Colonic mucosa (tissue), 4 donors: ENCODE data around the gene LGR5. TPM values are rescaled to one million over a fixed set of nuclear protein-coding genes. Genes with fewer than 3 reads are reported as not detected.
"Not testable (repeated sequence)": the region's sequence is repeated elsewhere in the genome, so short reads cannot be mapped to it uniquely, and the experiment has no call there.

ENCODE experiments used
- DNase-seq: peaks from one replicate; pipeline ENCODE4 v3.0.0-alpha.2; 2020
- H3K27ac ChIP-seq: fragments of 200-600 bp; one replicate; pipeline ENCODE4 v1.8.0; 2021
- H3K27me3 ChIP-seq: fragments of 200-600 bp; one replicate; pipeline ENCODE4 v1.8.0; 2021
- H3K36me3 ChIP-seq: fragments of 200-600 bp; one replicate; pipeline ENCODE4 v1.8.0; 2021
- H3K4me1 ChIP-seq: fragments of 200-600 bp; one replicate; pipeline ENCODE4 v1.8.0; 2021; ENCODE audit warnings: mild to moderate bottlenecking
- H3K4me3 ChIP-seq: fragments of 200-600 bp; one replicate; pipeline ENCODE4 v1.8.0; 2021
- H3K9ac ChIP-seq, 2 donors: one replicate each; pipeline ENCODE4 v1.7.0; 2013; ENCODE audit warnings: control low read depth in 2 of 2, low read depth in 2 of 2, low read length in 2 of 2
- H3K9me3 ChIP-seq: fragments of 200-600 bp; one replicate; pipeline ENCODE4 v1.8.0; 2021
- intact Hi-C: fragments of 100-400 bp; cut with DNase I; formaldehyde crosslinking; loops from one replicate; pipeline ENCODE4 v1.14.1; 2022
- total RNA-seq, 2 donors: library from RNA; stranded (reverse); fragmentation: NEBNext Ultra II Directional in 1 of 2; extraction: Animal tissue kit (Norgen Biotek cat#: 25700) in 1 of 2; gene quantifications; one replicate each; pipeline ENCODE4 v1.2.1, GENCODE V29; 2021
- TF ChIP-seq, protein P1 (sequence below): fragments of 200-600 bp; IDR thresholded peaks from one replicate; pipeline ENCODE4 v1.8.0; 2022; ENCODE audit warnings: antibody characterized with exemption, mild to moderate bottlenecking
- donor health status: healthy.
- donor health status: DM: no; HTN: no; CAD: no.
- donor health status: DM: no; HTN: no; CAD: no.

The LGR5 gene
- total RNA-seq, 2 donors from 2014 or later = 4.5 to 5.0 TPM

DNA sequence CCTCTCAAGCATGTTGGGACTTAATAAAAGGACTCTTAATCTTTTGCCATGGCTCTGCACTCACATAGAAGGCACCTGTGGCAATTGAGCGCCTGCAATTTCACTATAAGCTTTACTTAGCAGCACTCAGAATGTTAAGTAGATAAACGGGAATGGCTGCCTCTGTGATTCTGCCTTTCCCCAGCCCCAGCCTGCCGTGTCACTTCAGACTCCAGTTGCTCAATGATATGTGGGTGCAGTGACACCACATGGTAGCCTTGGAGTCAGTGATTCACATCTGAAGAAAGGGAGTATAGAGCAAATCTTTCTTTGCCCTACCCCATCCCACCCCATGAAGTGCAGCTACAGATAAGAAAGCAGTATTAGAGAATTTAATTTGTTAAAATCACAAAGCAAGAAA lies 127.9 kb downstream of the LGR5 start:
- no peak for DNase-seq
- intact Hi-C loops = no loop called here
- H3K9me3 ChIP-seq = no peaks in the 10 kb centered on the region

DNA sequence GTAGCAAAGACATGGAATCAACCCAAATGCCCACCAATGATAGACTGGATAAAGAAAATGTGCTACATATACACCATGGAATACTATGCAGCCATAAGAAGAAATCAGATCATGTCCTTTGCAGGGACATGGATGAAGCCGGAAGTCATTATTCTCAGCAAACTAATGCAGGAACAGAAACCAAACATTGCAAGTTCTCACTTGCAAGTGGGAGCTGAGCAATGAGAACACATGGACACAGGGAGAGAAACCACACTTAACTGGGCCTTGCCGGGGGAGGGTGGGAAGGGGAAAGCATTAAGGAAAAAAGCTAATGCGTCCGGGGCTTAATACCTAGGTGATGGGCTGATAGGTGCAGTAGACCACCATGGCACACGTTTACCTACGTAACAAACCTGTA lies 130.3 kb downstream of the LGR5 start:
- H3K9ac ChIP-seq, H3K27me3 ChIP-seq, H3K27ac ChIP-seq, H3K9me3 ChIP-seq, DNase-seq, H3K4me1 ChIP-seq, H3K36me3 ChIP-seq, intact Hi-C loops, H3K4me3 ChIP-seq: not testable (repeated sequence)

More for the DNA sequence above, 127.9 kb downstream of the LGR5 start:
- Histone ChIP-seq H3K4me3 (no peak overlapping the region), H3K4me1 (no peaks in the 10 kb centered on the region), H3K27ac (no peak overlapping the region), H3K27me3 (no peaks in the 10 kb centered on the region), H3K36me3 (no peaks in the 10 kb centered on the region), H3K9ac (no peak overlapping the region)
- TF ChIP-seq, protein P1, sequence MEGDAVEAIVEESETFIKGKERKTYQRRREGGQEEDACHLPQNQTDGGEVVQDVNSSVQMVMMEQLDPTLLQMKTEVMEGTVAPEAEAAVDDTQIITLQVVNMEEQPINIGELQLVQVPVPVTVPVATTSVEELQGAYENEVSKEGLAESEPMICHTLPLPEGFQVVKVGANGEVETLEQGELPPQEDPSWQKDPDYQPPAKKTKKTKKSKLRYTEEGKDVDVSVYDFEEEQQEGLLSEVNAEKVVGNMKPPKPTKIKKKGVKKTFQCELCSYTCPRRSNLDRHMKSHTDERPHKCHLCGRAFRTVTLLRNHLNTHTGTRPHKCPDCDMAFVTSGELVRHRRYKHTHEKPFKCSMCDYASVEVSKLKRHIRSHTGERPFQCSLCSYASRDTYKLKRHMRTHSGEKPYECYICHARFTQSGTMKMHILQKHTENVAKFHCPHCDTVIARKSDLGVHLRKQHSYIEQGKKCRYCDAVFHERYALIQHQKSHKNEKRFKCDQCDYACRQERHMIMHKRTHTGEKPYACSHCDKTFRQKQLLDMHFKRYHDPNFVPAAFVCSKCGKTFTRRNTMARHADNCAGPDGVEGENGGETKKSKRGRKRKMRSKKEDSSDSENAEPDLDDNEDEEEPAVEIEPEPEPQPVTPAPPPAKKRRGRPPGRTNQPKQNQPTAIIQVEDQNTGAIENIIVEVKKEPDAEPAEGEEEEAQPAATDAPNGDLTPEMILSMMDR = no peak

- Histone ChIP-seq H3K4me3 (no peak overlapping the region), H3K36me3 (no peaks in the 10 kb centered on the region), H3K4me1 (no peaks in the 10 kb centered on the region), H3K27ac (no peak overlapping the region), H3K27me3 (no peaks in the 10 kb centered on the region), H3K9me3 (no peaks in the 10 kb centered on the region), H3K9ac (no peak overlapping the region)
- intact Hi-C loops = no loop called here
- TF ChIP-seq, protein P1 = no peak
- DNase-seq = no peak
Observed at GRCh38 chr12:71576496-71576895, 136.9 kb downstream of the LGR5 start.

DNA sequence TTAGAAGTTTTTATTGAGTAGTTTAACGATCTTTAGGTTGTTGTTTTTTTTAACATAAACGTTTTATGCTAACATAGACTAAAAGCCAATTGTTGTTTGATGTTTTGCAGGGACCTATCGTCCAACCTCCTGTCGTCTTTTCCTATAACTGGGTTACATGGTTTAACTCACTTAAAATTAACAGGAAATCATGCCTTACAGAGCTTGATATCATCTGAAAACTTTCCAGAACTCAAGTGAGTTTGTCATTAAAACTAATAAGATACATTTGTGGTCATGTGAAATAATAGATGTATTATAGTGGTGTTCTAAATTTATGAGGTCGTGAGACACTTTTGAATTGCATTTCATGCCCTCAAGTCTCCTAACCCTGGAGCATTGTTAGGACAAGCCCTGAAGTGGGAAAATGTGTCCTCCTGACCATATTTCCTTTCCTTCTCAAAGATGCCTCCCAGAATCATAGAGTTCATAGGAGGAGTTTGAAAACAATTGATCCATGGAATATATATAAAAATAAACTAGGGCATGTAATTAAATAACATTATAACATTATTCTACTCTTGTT lies 139.2 kb downstream of the LGR5 start:
- Histone ChIP-seq H3K9ac (no peak overlapping the region), H3K27ac (no peak overlapping the region), H3K4me3 (no peak overlapping the region), H3K36me3 (no peaks in the 10 kb centered on the region), H3K27me3 (no peaks in the 10 kb centered on the region), H3K4me1 (no peaks in the 10 kb centered on the region), H3K9me3 (no peaks in the 10 kb centered on the region)
- no peak for DNase-seq
- TF ChIP-seq, protein P1 = no peak
- intact Hi-C loops = no loop called here

- Histone ChIP-seq H3K27me3 (no peaks in the 10 kb centered on the region), H3K27ac (no peak overlapping the region), H3K4me1 (no peaks in the 10 kb centered on the region), H3K4me3 (no peak overlapping the region), H3K9me3 (no peaks in the 10 kb centered on the region), H3K36me3 (no peaks in the 10 kb centered on the region), H3K9ac (no peak overlapping the region)
- intact Hi-C loops = no loop called here
- DNase-seq = no peak
- TF ChIP-seq, protein P1 = no peak
Observed at GRCh38 chr12:71581206-71581605, 141.6 kb downstream of the LGR5 start.

DNA sequence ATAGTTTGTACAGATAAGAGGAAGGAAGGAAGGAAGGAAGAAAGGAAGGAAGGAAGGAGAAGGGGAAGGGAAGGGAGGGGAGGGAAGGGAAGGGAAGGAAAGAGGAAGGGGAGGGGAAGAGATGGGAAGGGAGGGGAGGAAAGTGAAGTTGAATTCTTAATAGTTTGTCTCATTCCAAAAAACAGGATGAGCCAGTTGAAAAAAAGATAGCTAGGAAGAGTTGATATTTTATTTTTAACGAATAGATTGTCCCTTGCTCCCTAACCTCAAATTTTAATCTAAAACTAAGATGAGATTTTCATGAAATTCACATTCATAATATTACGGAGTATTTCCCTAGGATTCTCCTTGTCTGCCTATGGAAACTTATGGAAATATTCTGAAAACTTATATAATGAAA lies 143.3 kb downstream of the LGR5 start:
- no peak for DNase-seq

More for the DNA sequence above, 143.3 kb downstream of the LGR5 start:
- no peak overlapping the region for H3K9ac ChIP-seq
- H3K4me3 ChIP-seq = no peak overlapping the region
- no peaks in the 10 kb centered on the region for H3K36me3 ChIP-seq
- H3K27ac ChIP-seq = no peak overlapping the region
- intact Hi-C loops = no loop called here
- TF ChIP-seq, protein P1 = no peak
- no peaks in the 10 kb centered on the region for H3K4me1 ChIP-seq
- no peaks in the 10 kb centered on the region for H3K9me3 ChIP-seq
- H3K27me3 ChIP-seq = no peaks in the 10 kb centered on the region
